ENCODE measurements around the gene TSKS. TPM values are rescaled to one million over a fixed set of nuclear protein-coding genes. Genes with fewer than 3 reads are reported as not detected.

Gene TSKS
- total RNA-seq, 1 experiment from 2014 or later, result 0.76 TPM

- CTCF ChIA-PET, result no interaction called here
- no peak for ATAC-seq
- POLR2A ChIA-PET, result no interaction called here
Measured at GRCh38 chr19:49812452-49812996, 49.4 kb upstream of the TSKS start.

More at GRCh38 chr19:49812452-49812996, 49.4 kb upstream of the TSKS start:
- Histone ChIP-seq H3K27me3 (ENCODE audit: insufficient read depth, low read length) (no peaks in the 10 kb centered on the region), H3K36me3 (ENCODE audit: control insufficient read depth in 1 of 2, insufficient read depth in 2 of 2, low read length in 2 of 2) (no peaks in the 10 kb centered on the region), H3K9me2 (ENCODE audit: insufficient read depth) (no peaks in the 10 kb centered on the region), H3K4me2 (ENCODE audit: low read length) (no peak overlapping the region), H3K9ac (ENCODE audit: low read length) (no peak overlapping the region), H3K27ac (ENCODE audit: low read depth, low read length) (peak overlapping the region; percentile 47; the same call in 1 of the 2 replicates), H3K79me2 (ENCODE audit: insufficient read depth, low read length) (no peaks in the 10 kb centered on the region), H3K4me3 (replicated peaks in 1 of 2; ENCODE audit: low read depth in 1 of 2, low read length in 2 of 2) (no peak overlapping the region), H4K20me1 (ENCODE audit: insufficient read depth) (no peaks in the 10 kb centered on the region), H3K4me1 (ENCODE audit: control insufficient read depth in 1 of 2, insufficient read depth in 2 of 2, low read length in 2 of 2) (peaks cover 15 to 44% of the 10 kb centered on the region in 2 experiments), H3K9me3 (ENCODE audit: control insufficient read depth in 1 of 2, insufficient read depth in 1 of 2, low read depth in 1 of 2, low read length in 2 of 2) (no peaks in the 10 kb centered on the region), H2AFZ (ENCODE audit: low read depth, low read length, poor library complexity, severe bottlenecking) (peak overlapping the region; percentile 80)
- RAD21 ChIA-PET (ENCODE audit: low non-redundant PET in 1 of 2, low total read pairs in 2 of 2, uncharacterized antibody in 2 of 2, unreplicated experiment in 2 of 2), result no interaction called here
- BruUV-seq (replicated peaks), result no TSS peak
- intact Hi-C loops (cut with micrococcal nuclease), result no loop called here
- no peak for DNase-seq (ENCODE audit: low read depth, low spot score)
- no peak for TF ChIP-seq ZBTB33 (IDR thresholded peaks at IDR 0.05; ENCODE audit: extremely low read depth, insufficient replicate concordance, low read length)
- TF ChIP-seq YY1 (IDR thresholded peaks at IDR 0.05; ENCODE audit: extremely low read depth, insufficient replicate concordance, low read depth, low read length), result no peak
- TF ChIP-seq TCF7L2 (IDR thresholded peaks at IDR 0.05; ENCODE audit: borderline replicate concordance, extremely low read depth, insufficient read depth, insufficient read length), result no peak
- no peak for TF ChIP-seq SRF (IDR thresholded peaks at IDR 0.05; ENCODE audit: low read depth)
- TF ChIP-seq EZH2 (IDR thresholded peaks at IDR 0.05), result no peak
- no peak for TF ChIP-seq RAD21 (IDR thresholded peaks at IDR 0.05; ENCODE audit: low read depth)
- no peak for TF ChIP-seq POLR2AphosphoS5 (IDR thresholded peaks at IDR 0.05; ENCODE audit: low read depth, low read length)
- no peak for TF ChIP-seq CEBPB (IDR thresholded peaks at IDR 0.05; ENCODE audit: low read depth)
- TF ChIP-seq ELF1 (IDR thresholded peaks at IDR 0.05; ENCODE audit: borderline replicate concordance, low read depth), result no peak
- TF ChIP-seq SP1 (IDR thresholded peaks at IDR 0.05; ENCODE audit: low read depth), result no peak
- TF ChIP-seq, protein P1, sequence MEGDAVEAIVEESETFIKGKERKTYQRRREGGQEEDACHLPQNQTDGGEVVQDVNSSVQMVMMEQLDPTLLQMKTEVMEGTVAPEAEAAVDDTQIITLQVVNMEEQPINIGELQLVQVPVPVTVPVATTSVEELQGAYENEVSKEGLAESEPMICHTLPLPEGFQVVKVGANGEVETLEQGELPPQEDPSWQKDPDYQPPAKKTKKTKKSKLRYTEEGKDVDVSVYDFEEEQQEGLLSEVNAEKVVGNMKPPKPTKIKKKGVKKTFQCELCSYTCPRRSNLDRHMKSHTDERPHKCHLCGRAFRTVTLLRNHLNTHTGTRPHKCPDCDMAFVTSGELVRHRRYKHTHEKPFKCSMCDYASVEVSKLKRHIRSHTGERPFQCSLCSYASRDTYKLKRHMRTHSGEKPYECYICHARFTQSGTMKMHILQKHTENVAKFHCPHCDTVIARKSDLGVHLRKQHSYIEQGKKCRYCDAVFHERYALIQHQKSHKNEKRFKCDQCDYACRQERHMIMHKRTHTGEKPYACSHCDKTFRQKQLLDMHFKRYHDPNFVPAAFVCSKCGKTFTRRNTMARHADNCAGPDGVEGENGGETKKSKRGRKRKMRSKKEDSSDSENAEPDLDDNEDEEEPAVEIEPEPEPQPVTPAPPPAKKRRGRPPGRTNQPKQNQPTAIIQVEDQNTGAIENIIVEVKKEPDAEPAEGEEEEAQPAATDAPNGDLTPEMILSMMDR (IDR thresholded peaks at IDR 0.05 in 2 of 3, conservative IDR thresholded peaks at IDR 0.05 in 1 of 3; ENCODE audit: borderline replicate concordance in 1 of 3, insufficient read depth in 1 of 3, low read depth in 2 of 3, low read length in 2 of 3), result no peak
- TF ChIP-seq ZFX (IDR thresholded peaks at IDR 0.05), result no peak
